ENCODE data around the gene TAF11L12. TPM values are rescaled to one million over a fixed set of nuclear protein-coding genes. Genes with fewer than 3 reads are reported as not detected.
"Not testable (repeated sequence)": the region's sequence is repeated elsewhere in the genome, so short reads cannot be mapped to it uniquely, and the experiment has no call there.

Gene TAF11L12
- not detected for polyA plus RNA-seq (2012; ENCODE audit: insufficient read length, low read depth)

- TF ChIP-seq TAF1 (IDR thresholded peaks at IDR 0.05; ENCODE audit: borderline replicate concordance, insufficient read depth, low read length); FOXP2 (optimal IDR thresholded peaks at IDR 0.05; ENCODE audit: borderline replicate concordance, extremely low read depth, extremely low read length, insufficient read depth): not testable (repeated sequence)
- TF ChIP-seq, protein P1, sequence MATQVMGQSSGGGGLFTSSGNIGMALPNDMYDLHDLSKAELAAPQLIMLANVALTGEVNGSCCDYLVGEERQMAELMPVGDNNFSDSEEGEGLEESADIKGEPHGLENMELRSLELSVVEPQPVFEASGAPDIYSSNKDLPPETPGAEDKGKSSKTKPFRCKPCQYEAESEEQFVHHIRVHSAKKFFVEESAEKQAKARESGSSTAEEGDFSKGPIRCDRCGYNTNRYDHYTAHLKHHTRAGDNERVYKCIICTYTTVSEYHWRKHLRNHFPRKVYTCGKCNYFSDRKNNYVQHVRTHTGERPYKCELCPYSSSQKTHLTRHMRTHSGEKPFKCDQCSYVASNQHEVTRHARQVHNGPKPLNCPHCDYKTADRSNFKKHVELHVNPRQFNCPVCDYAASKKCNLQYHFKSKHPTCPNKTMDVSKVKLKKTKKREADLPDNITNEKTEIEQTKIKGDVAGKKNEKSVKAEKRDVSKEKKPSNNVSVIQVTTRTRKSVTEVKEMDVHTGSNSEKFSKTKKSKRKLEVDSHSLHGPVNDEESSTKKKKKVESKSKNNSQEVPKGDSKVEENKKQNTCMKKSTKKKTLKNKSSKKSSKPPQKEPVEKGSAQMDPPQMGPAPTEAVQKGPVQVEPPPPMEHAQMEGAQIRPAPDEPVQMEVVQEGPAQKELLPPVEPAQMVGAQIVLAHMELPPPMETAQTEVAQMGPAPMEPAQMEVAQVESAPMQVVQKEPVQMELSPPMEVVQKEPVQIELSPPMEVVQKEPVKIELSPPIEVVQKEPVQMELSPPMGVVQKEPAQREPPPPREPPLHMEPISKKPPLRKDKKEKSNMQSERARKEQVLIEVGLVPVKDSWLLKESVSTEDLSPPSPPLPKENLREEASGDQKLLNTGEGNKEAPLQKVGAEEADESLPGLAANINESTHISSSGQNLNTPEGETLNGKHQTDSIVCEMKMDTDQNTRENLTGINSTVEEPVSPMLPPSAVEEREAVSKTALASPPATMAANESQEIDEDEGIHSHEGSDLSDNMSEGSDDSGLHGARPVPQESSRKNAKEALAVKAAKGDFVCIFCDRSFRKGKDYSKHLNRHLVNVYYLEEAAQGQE (IDR thresholded peaks at IDR 0.05; ENCODE audit: insufficient read depth in 1 of 2, low read depth in 2 of 2, low read length in 2 of 2): not testable (repeated sequence)
Observed at GRCh38 chr5:17610092-17610491, at the start of gene TAF11L12. Gene TAF11L12 (plus strand): TSS chr5:17610392.

DNA sequence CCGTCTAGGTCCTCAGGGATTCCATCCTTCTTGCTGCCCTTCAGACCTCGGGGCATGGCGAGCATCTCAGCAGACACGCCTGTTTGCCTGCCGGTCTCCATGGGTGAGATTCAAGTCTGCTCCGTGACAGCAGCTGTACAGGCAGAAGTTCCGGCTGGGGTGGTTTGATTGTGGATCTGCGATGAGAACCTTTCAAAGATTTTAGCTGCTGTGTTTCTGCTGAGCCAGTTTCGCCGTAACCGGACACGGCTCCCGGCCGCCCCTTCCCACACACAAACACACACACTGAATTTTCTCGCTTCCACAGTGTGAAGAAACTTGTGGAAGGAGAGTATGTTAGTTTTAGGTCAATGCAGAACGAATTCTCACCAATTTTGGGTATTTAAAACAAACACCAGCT, 24.5 kb upstream of the TAF11L12 start, which contains the start of gene TAF11L7:
TSS of gene TAF11L7 (minus strand) at position 101 of the 400 bp plus-strand sequence.
- not testable (repeated sequence) for TF ChIP-seq TAF1 (IDR thresholded peaks at IDR 0.05; ENCODE audit: borderline replicate concordance, insufficient read depth, low read length); FOXP2 (optimal IDR thresholded peaks at IDR 0.05; ENCODE audit: borderline replicate concordance, extremely low read depth, extremely low read length, insufficient read depth)
- TF ChIP-seq, protein P1 (IDR thresholded peaks at IDR 0.05; ENCODE audit: insufficient read depth in 1 of 2, low read depth in 2 of 2, low read length in 2 of 2): not testable (repeated sequence)

GRCh38 chr5:17590860-17591259, 19.3 kb upstream of the TAF11L12 start, which contains the start of gene TAF11L8:
Gene TAF11L8 (minus strand): TSS chr5:17590960.
- TF ChIP-seq POLR2AphosphoS5 (IDR thresholded peaks at IDR 0.05; ENCODE audit: low read depth, low read length); SIN3A (IDR thresholded peaks at IDR 0.05; ENCODE audit: borderline replicate concordance, insufficient read depth, low read length); TAF1 (IDR thresholded peaks at IDR 0.05; ENCODE audit: borderline replicate concordance, insufficient read depth, low read length): not testable (repeated sequence)

GRCh38 chr5:17594255-17594654, 15.9 kb upstream of the TAF11L12 start, which contains the start of gene TAF11L9:
Gene TAF11L9 (minus strand): TSS chr5:17594394.
- not testable (repeated sequence) for TF ChIP-seq TAF1 (IDR thresholded peaks at IDR 0.05; ENCODE audit: borderline replicate concordance, insufficient read depth, low read length); SIN3A (IDR thresholded peaks at IDR 0.05; ENCODE audit: borderline replicate concordance, insufficient read depth, low read length); POLR2AphosphoS5 (IDR thresholded peaks at IDR 0.05; ENCODE audit: low read depth, low read length)

DNA sequence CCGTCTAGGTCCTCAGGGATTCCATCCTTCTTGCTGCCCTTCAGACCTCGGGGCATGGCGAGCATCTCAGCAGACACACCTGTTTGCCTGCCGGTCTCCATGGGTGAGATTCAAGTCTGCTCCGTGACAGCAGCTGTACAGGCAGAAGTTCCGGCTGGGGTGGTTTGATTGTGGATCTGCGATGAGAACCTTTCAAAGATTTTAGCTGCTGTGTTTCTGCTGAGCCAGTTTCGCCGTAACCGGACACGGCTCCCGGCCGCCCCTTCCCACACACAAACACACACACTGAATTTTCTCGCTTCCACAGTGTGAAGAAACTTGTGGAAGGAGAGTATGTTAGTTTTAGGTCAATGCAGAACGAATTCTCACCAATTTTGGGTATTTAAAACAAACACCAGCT, 12.5 kb upstream of the TAF11L12 start, which contains the start of gene TAF11L10:
TSS of gene TAF11L10 (minus strand) at position 101 of the 400 bp plus-strand sequence.
- TF ChIP-seq TAF1 (IDR thresholded peaks at IDR 0.05; ENCODE audit: borderline replicate concordance, insufficient read depth, low read length); FOXP2 (optimal IDR thresholded peaks at IDR 0.05; ENCODE audit: borderline replicate concordance, extremely low read depth, extremely low read length, insufficient read depth): not testable (repeated sequence)
- TF ChIP-seq, protein P1 (IDR thresholded peaks at IDR 0.05; ENCODE audit: insufficient read depth in 1 of 2, low read depth in 2 of 2, low read length in 2 of 2): not testable (repeated sequence)

- TF ChIP-seq SIN3A (IDR thresholded peaks at IDR 0.05; ENCODE audit: borderline replicate concordance, insufficient read depth, low read length); POLR2AphosphoS5 (IDR thresholded peaks at IDR 0.05; ENCODE audit: low read depth, low read length): not testable (repeated sequence)
- TF ChIP-seq, protein P1 (IDR thresholded peaks at IDR 0.05; ENCODE audit: insufficient read depth in 1 of 2, low read depth in 2 of 2, low read length in 2 of 2): not testable (repeated sequence)
Observed at GRCh38 chr5:17603880-17604279, 6.3 kb upstream of the TAF11L12 start, which contains the start of gene TAF11L11. Gene TAF11L11 (plus strand): TSS chr5:17604183.

All from PFSK-1 (cell line).